Smooth muscle cell (in vitro differentiated cells): Measurements from ENCODE around the gene FSTL3. TPM values are rescaled to one million over a fixed set of nuclear protein-coding genes. Genes with fewer than 3 reads are reported as not detected.

Experiments
- DNase-seq: peaks from one replicate; lab custom pipeline; 2025; ENCODE audit not compliant: unreplicated experiment; lab: John Stamatoyannopoulos, UW
- H2AFZ ChIP-seq: fragments of 200-600 bp; sonication (generic); 2 replicates; pipeline ENCODE4 v1.6.0; 2016; ENCODE audit warnings: antibody characterized with exemption, low read depth, mild to moderate bottlenecking
- H3F3A ChIP-seq: fragments of 200-600 bp; sonication (generic); 2 replicates; pipeline ENCODE4 v1.6.0; 2017; ENCODE audit warnings: antibody characterized with exemption, low read depth
- H3K27ac ChIP-seq: fragments of 200-600 bp; sonication (generic); 2 replicates; pipeline ENCODE4 v1.5.1; 2016; ENCODE audit warnings: low read depth, mild to moderate bottlenecking
- H3K27me3 ChIP-seq: fragments of 200-600 bp; sonication (generic); 2 replicates; pipeline ENCODE4 v1.6.1; 2016; ENCODE audit warnings: low read depth, mild to moderate bottlenecking
- H3K36me3 ChIP-seq: fragments of 200-600 bp; sonication (generic); 2 replicates; pipeline ENCODE4 v1.5.1; 2016; ENCODE audit warnings: low read depth
- H3K4me1 ChIP-seq: fragments of 200-600 bp; sonication (generic); 2 replicates; pipeline ENCODE4 v1.5.1; 2016; ENCODE audit warnings: low read depth
- H3K4me2 ChIP-seq: fragments of 200-600 bp; sonication (generic); 2 replicates; pipeline ENCODE4 v1.6.0; 2016; ENCODE audit warnings: mild to moderate bottlenecking
- H3K4me3 ChIP-seq: fragments of 200-600 bp; sonication (generic); 2 replicates; pipeline ENCODE4 v1.5.1; 2016; ENCODE audit warnings: mild to moderate bottlenecking
- H3K79me2 ChIP-seq: fragments of 200-600 bp; sonication (generic); 2 replicates; pipeline ENCODE4 v1.6.0; 2016; ENCODE audit warnings: low read depth, mild to moderate bottlenecking
- H3K9ac ChIP-seq: fragments of 200-600 bp; sonication (generic); 2 replicates; pipeline ENCODE4 v1.6.0; 2016; ENCODE audit warnings: low read depth
- H3K9me3 ChIP-seq: fragments of 200-600 bp; sonication (generic); replicated peaks from 2 replicates; pipeline ENCODE4 v1.5.1; 2016; ENCODE audit warnings: low read depth
- H4K20me1 ChIP-seq: fragments of 200-600 bp; sonication (generic); 2 replicates; pipeline ENCODE4 v1.6.0; 2016; ENCODE audit warnings: low read depth
- CTCF ChIP-seq: fragments of 200-600 bp; sonication (generic); IDR thresholded peaks from 2 replicates; pipeline ENCODE4 v1.5.1; 2017; ENCODE audit warnings: borderline replicate concordance, mild to moderate bottlenecking, antibody characterized with exemption; ENCODE audit not compliant: insufficient read depth, poor library complexity, severe bottlenecking
- WGBS: methylation state at CpG from one replicate; pipeline ENCODE4 v1.1.7; 2016; ENCODE audit warnings: low lambda C conversion rate; 5-methylcytosine and 5-hydroxymethylcytosine counted together
- polyA plus RNA-seq: library from polyadenylated mRNA; unstranded; fragments of >200 nt; fragmentation: Nextera tagmentation; extraction: Ambion mirVana; gene quantifications from 2 replicates; pipeline ENCODE4 v1.2.1, GENCODE V29; 2016
- total RNA-seq: library from RNA; depleted of rRNA; stranded (reverse); fragments of >200 nt; gene quantifications from 2 replicates; pipeline ENCODE4 v1.2.3, GENCODE V29; 2014

The FSTL3 gene
- total and polyA plus RNA-seq, 2 experiments from 2014 or later, result 132 to 172 TPM

GRCh38 chr19:718991-719512 lies 42.9 kb downstream of the FSTL3 start:
- Histone ChIP-seq H3K9ac (no peak overlapping the region), H2AFZ (no peak overlapping the region), H3K27ac (no peak overlapping the region), H3F3A (no peaks in the 10 kb centered on the region), H3K4me3 (no peak overlapping the region), H3K9me3 (no peaks in the 10 kb centered on the region), H3K27me3 (no peaks in the 10 kb centered on the region), H3K4me2 (no peak overlapping the region), H3K4me1 (no peaks in the 10 kb centered on the region), H3K79me2 (peaks cover 5% of the 10 kb centered on the region), H3K36me3 (no peaks in the 10 kb centered on the region), H4K20me1 (peaks cover 17% of the 10 kb centered on the region)
- WGBS, result 75% methylated on average over 33 of the region's 54 CpGs
- no peak for DNase-seq
- no peak for TF ChIP-seq CTCF

GRCh38 chr19:719636-720344 lies 43.6 kb downstream of the FSTL3 start:
- H3K9me3 ChIP-seq, result no peaks in the 10 kb centered on the region
- H3K27ac ChIP-seq, result no peak overlapping the region
- no peaks in the 10 kb centered on the region for H3K4me1 ChIP-seq
- TF ChIP-seq CTCF, result no peak
- H2AFZ ChIP-seq, result no peak overlapping the region
- no peaks in the 10 kb centered on the region for H3K27me3 ChIP-seq
- 95% methylated on average over 26 of the region's 79 CpGs for WGBS
- peaks cover 17% of the 10 kb centered on the region for H4K20me1 ChIP-seq
- peaks cover 2% of the 10 kb centered on the region for H3K79me2 ChIP-seq
- no peak overlapping the region for H3K4me3 ChIP-seq
- no peaks in the 10 kb centered on the region for H3K36me3 ChIP-seq
- H3K9ac ChIP-seq, result no peak overlapping the region
- DNase-seq, result no peak
- H3F3A ChIP-seq, result no peaks in the 10 kb centered on the region
- no peak overlapping the region for H3K4me2 ChIP-seq

GRCh38 chr19:720345-721160 lies 44.4 kb downstream of the FSTL3 start:
- Histone ChIP-seq H3K36me3 (no peaks in the 10 kb centered on the region), H3K79me2 (no peaks in the 10 kb centered on the region), H3K27ac (no peak overlapping the region), H3K27me3 (no peaks in the 10 kb centered on the region), H3K9me3 (no peaks in the 10 kb centered on the region), H3F3A (no peaks in the 10 kb centered on the region), H2AFZ (no peak overlapping the region), H4K20me1 (peaks cover 17% of the 10 kb centered on the region), H3K4me2 (no peak overlapping the region), H3K4me1 (no peaks in the 10 kb centered on the region), H3K4me3 (no peak overlapping the region), H3K9ac (no peak overlapping the region)
- TF ChIP-seq CTCF, result no peak
- DNase-seq, result no peak
- 90% methylated on average over 27 of the region's 58 CpGs for WGBS
